Panc1 (cell line): ENCODE data around the gene PRKG1. TPM values are rescaled to one million over a fixed set of nuclear protein-coding genes. Genes with fewer than 3 reads are reported as not detected.

Experiments used
- ATAC-seq: fragments of 200-7000 bp; cut with Tn5 transposase; 2 replicates; pipeline ENCODE4 v1.9.1; 2020; ENCODE audit warnings: mild to moderate bottlenecking, moderate library complexity
- BruUV-seq: library from RNA; stranded (reverse); fragments of 400-500 nt; replicated peaks from 2 replicates; lab custom pipeline; 2021; lab: Mats Ljungman, UMichigan
- CTCF ChIA-PET: fragments of 300-600 bp; sonication (Branson Sonifier 250); formaldehyde crosslinking; loops from one replicate; lab custom pipeline; 2022; ENCODE audit warnings: antibody characterized with exemption; lab: Charles Lee
- POLR2A ChIA-PET: fragments of 300-600 bp; sonication (Branson Sonifier 250); formaldehyde crosslinking; loops from one replicate; lab custom pipeline; 2022; ENCODE audit warnings: antibody characterized with exemption; lab: Charles Lee
- DNase-seq: peaks from one replicate; pipeline ENCODE4 v3.0.0-alpha.2; 2010; ENCODE audit warnings: low read depth, low spot score
- H3K27ac ChIP-seq: 2 replicates; pipeline ENCODE4 v1.5.1; 2011; ENCODE audit warnings: mild to moderate bottlenecking, low read length, inconsistent platforms
- H3K27me3 ChIP-seq: fragments of 200-500 bp; sonication (Bioruptor generic); 2 replicates; pipeline ENCODE4 v1.6.0; 2014; ENCODE audit warnings: low read length, inconsistent platforms; ENCODE audit not compliant: control insufficient read depth, insufficient read depth
- H3K36me3 ChIP-seq: fragments of 200-500 bp; sonication (Bioruptor generic); 2 replicates; pipeline ENCODE4 v1.5.1; 2014; ENCODE audit warnings: inconsistent platforms, mild to moderate bottlenecking, low read length, moderate library complexity; ENCODE audit not compliant: control insufficient read depth, insufficient read depth
- H3K4me1 ChIP-seq: 2 replicates; pipeline ENCODE4 v1.5.1; 2011; ENCODE audit warnings: inconsistent platforms, mild to moderate bottlenecking, low read length, moderate library complexity; ENCODE audit not compliant: control insufficient read depth, insufficient read depth
- H3K4me3 ChIP-seq, 2 experiments: 2 replicates each; pipeline ENCODE4 v1.5.1; 2011 to 2012; ENCODE audit warnings: low read depth in 2 of 2, low read length in 2 of 2, mild to moderate bottlenecking in 2 of 2, inconsistent platforms in 1 of 2, moderate library complexity in 1 of 2
- H3K9me3 ChIP-seq: fragments of 200-500 bp; sonication (Bioruptor generic); 2 replicates; pipeline ENCODE4 v1.5.1; 2014; ENCODE audit warnings: low read depth, mild to moderate bottlenecking, inconsistent platforms, low read length, moderate library complexity; ENCODE audit not compliant: control insufficient read depth, insufficient read depth
- POLR2AphosphoS5 ChIP-seq: IDR thresholded peaks from 2 replicates; pipeline ENCODE4 v1.6.1; 2012; ENCODE audit warnings: mild to moderate bottlenecking, low read depth, low read length, moderate library complexity
- REST ChIP-seq, 2 experiments: IDR thresholded peaks; 2 replicates each; pipeline ENCODE4 v1.6.1; 2011 to 2012; ENCODE audit warnings: low read depth in 2 of 2, control low read depth in 1 of 2, low read length in 1 of 2, mild to moderate bottlenecking in 1 of 2, moderate library complexity in 1 of 2; ENCODE audit not compliant: insufficient read depth in 1 of 2
- SIN3A ChIP-seq: IDR thresholded peaks from 2 replicates; pipeline ENCODE4 v1.6.1; 2012; ENCODE audit warnings: low read depth, mild to moderate bottlenecking, low read length, moderate library complexity, borderline replicate concordance; ENCODE audit not compliant: insufficient read depth
- TCF7L2 ChIP-seq: IDR thresholded peaks from 2 replicates; pipeline ENCODE4 v1.6.1; 2011; ENCODE audit warnings: mild to moderate bottlenecking, low read depth, low read length, inconsistent platforms
- in situ Hi-C: cut with HindIII; loops from 2 replicates; pipeline ENCODE4 v1.10.0; 2016; ENCODE audit warnings: low sequenced_read_pairs, low pct_unique_long_range_greater_than_20kb
- intact Hi-C: fragments of 100-400 bp; cut with micrococcal nuclease; formaldehyde crosslinking; loops from one replicate; pipeline ENCODE4 v1.10.0; 2022; ENCODE audit not compliant: unreplicated experiment
- total RNA-seq: library from RNA; stranded (reverse); gene quantifications from one replicate; pipeline ENCODE4 v1.2.1, GENCODE V29; 2021; ENCODE audit not compliant: unreplicated experiment
- TF ChIP-seq, protein P1 (sequence below): fragments of 450-650 bp; IDR thresholded peaks from 2 replicates; pipeline ENCODE4 v1.5.1; 2017; ENCODE audit warnings: mild to moderate bottlenecking

The PRKG1 gene
- total RNA-seq, 1 experiment from 2014 or later: 0.92 TPM

- Histone ChIP-seq H3K27me3 (no peaks in the 10 kb centered on the region), H3K36me3 (no peaks in the 10 kb centered on the region), H3K4me1 (no peaks in the 10 kb centered on the region), H3K9me3 (no peaks in the 10 kb centered on the region), H3K4me3 (no peak overlapping the region), H3K27ac (no peak overlapping the region)
- in situ Hi-C loops (no loop called here), intact Hi-C loops (no loop called here)
- POLR2A ChIA-PET: no interaction called here
- BruUV-seq: no TSS peak
- TF ChIP-seq SIN3A: no peak
- no peak for TF ChIP-seq REST (IDR thresholded peaks at IDR 0.05; ENCODE audit: insufficient read depth in 1 of 2, low read depth in 2 of 2, low read length in 1 of 2)
- no peak for TF ChIP-seq POLR2AphosphoS5
- TF ChIP-seq TCF7L2: no peak
- TF ChIP-seq, protein P1, sequence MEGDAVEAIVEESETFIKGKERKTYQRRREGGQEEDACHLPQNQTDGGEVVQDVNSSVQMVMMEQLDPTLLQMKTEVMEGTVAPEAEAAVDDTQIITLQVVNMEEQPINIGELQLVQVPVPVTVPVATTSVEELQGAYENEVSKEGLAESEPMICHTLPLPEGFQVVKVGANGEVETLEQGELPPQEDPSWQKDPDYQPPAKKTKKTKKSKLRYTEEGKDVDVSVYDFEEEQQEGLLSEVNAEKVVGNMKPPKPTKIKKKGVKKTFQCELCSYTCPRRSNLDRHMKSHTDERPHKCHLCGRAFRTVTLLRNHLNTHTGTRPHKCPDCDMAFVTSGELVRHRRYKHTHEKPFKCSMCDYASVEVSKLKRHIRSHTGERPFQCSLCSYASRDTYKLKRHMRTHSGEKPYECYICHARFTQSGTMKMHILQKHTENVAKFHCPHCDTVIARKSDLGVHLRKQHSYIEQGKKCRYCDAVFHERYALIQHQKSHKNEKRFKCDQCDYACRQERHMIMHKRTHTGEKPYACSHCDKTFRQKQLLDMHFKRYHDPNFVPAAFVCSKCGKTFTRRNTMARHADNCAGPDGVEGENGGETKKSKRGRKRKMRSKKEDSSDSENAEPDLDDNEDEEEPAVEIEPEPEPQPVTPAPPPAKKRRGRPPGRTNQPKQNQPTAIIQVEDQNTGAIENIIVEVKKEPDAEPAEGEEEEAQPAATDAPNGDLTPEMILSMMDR: no peak
- CTCF ChIA-PET: no interaction called here
- no peak for ATAC-seq
- no peak for DNase-seq
Observed at GRCh38 chr10:52108236-52108635, 1033.9 kb downstream of the PRKG1 start.

GRCh38 chr10:52110576-52110975 is 1036.3 kb downstream of the PRKG1 start:
- no peak for TF ChIP-seq TCF7L2
- TF ChIP-seq, protein P1: no peak
- TF ChIP-seq POLR2AphosphoS5: no peak
- TF ChIP-seq REST (IDR thresholded peaks at IDR 0.05; ENCODE audit: insufficient read depth in 1 of 2, low read depth in 2 of 2, low read length in 1 of 2): no peak
- TF ChIP-seq SIN3A: no peak
- no peak overlapping the region for H3K4me3 ChIP-seq
- in situ Hi-C loops: no loop called here
- ATAC-seq (no peak), DNase-seq (no peak)
- no TSS peak for BruUV-seq
- no peak overlapping the region for H3K27ac ChIP-seq
- H3K36me3 ChIP-seq: no peaks in the 10 kb centered on the region
- H3K4me1 ChIP-seq: no peaks in the 10 kb centered on the region
- H3K9me3 ChIP-seq: no peaks in the 10 kb centered on the region
- no peaks in the 10 kb centered on the region for H3K27me3 ChIP-seq
- POLR2A ChIA-PET: no interaction called here
- CTCF ChIA-PET: no interaction called here
- intact Hi-C loops: no loop called here
